Inflammatory macrophage treated with lipopolysaccharide for 4 hours (primary cell): ENCODE measurements around the gene CD44.

Source experiments
- DNase-seq: peaks from one replicate; pipeline ENCODE4 v3.0.0-alpha.2; 2020

The CD44 gene

DNA sequence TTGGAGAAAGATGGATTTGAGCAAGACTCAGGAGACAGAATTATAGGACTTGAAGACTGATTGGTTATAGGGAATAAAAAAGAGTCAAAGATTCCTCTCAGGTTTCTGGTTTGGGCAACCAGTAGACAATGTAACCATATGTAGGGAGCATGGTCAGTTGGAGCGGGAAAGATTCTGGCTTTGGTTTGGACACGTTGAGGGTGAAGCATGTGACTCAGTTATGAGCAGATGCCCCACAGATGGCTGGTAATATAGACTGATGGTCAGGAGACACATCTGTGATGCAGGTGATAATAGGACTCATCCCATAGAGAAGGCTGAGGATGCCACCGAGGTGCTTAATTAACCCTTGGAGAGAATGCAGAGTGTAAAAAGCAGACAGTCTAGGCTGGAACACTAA lies 132.1 kb downstream of the CD44 start:
- DNase-seq, result no peak

DNA sequence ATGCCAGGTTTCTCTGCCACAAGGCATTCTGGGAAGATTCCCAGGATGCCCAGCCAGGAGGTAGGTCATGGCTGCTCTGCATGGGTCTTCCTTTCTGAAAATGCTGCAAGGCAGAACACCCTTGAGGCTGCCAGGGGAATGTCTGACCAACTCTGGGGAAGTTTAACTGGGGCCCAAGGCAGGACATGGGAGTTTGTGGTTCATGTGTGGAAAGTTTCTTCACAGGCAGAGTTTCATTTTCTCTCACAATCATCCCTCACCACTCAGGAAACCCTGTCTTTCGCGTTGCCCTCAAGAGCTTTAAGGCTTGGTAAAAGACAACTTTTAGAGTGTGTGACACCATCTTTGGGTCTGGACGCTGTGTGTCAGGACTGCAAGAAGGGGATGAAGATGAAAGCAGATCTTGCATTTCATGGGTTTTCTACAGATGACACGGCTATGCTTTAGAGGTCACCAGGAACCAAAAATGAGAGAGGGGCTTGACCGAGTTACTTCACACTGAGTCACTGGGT lies 133.5 kb downstream of the CD44 start:
- peak; percentile 90 for DNase-seq

GRCh38 chr11:35274909-35275785 lies 136.2 kb downstream of the CD44 start:
- peak; percentile 49 for DNase-seq

DNA sequence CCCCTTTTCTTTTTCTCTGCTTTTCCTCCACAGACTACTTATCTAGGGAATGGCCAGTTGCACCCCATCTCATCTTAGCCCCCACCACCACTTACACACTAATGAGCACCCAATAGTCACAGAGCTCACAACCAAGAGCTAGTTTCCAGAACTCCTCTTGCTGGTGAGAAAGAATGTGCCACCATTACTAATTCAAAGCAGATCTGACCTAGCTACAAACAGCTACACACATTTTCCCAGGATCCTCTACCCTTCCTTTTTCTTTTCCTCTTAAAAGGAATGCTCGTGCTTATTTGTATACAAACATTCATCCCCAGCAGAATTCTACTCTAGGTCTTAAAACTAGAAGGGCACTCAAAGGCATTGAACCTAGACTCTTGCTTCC lies 136.8 kb downstream of the CD44 start:
- DNase-seq, result no peak

- DNase-seq, result peak; percentile 56
These were observed 137.6 kb downstream of the CD44 start for GRCh38 chr11:35276396-35277145.

DNA sequence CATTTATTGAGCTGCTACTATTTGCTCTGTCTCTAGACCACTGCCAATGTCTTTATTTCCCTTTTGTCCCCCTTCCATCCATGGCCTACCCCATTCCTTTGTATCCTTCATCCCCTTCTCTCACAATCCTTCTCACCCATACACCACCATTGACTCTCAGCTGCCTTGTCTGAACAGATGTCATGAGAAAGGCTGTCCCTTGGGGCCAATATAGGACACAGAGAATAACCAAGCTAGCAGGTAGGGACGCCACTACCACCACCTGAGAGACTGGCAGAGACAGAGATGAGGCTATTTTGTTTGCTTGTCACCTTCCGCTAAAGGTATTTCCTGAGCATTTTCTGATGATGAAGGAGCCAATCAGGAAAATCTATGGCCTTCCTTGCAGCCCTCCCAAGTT lies 138.9 kb downstream of the CD44 start:
- no peak for DNase-seq

DNA sequence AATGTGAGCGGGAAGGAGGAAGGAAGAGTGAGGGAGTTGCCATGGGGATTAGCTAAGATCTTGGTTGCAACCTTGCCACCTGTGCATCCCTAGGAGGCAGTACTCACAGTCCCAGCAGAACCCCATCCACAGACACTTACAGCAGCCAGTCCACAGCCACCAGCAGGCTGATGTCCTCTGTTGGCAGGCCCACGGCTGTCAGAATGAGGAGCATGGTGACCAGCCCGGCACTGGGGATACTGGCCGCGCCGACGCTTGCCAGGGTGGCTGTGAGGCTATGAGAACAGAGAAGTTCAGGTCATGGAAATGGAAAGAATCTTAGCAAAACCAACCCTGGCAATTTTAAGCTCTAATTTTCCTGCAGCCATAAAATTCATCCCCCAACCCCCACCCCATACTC lies 141.8 kb downstream of the CD44 start:
- DNase-seq, result no peak

DNA sequence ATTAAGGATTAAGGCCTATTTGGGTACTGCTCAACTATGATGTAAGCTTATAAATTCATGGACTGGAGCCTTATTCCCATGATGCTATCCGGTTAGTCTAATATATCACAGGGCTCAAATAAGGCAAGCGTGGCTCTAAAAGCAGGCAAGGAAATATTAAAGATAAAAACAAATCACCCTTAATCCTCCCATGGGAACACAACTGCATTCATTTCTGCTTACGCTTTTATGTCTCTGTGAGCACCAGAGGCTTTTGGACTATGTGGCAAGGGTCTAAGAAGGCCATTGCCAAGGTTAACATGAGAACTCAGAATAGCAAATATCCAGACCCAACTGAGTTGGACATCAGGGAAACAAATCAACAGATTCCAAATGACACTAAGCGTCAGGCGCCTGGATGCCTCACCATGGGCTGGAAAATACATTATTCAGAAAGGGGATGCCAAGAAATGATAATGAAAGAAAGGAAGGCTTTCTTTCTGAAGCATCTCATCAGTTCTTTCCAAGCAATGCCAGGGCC lies 142.3 kb downstream of the CD44 start:
- peak; percentile 11 for DNase-seq
